HL-60/S4 treated with phorbol 12-myristate 13-acetate at 8.2 ng/mL for 4 days and 3 days (cell line): Measurements from ENCODE around the gene RHEB.
"Not testable (repeated sequence)": the region's sequence is repeated elsewhere in the genome, so short reads cannot be mapped to it uniquely, and the experiment has no call there.

Experiments used
- in situ Hi-C: fragments of 300-500 bp; cut with MboI; formaldehyde crosslinking; loops from 2 replicates; pipeline ENCODE4 v1.15.0; 2022; ENCODE audit warnings: low sequenced_read_pairs

The RHEB gene

DNA sequence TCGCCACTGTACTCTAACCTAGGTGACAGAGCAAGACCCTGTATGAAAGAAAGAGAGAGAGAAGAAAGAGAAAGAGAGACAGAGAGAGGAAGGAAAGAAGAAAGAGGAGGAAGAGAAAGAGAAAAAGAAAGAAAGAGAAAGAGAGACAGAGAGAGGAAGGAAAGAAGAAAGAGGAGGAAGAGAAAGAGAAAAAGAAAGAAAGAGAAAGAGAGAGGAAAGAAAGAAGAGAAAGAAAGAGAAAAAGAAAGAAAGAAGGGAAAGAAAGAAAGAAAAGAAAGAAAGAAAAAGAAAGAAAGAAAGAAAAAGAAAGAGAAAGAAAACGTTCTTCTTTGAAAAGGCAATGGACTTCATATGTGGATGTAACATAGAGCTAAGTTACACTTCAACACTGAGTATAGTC, 16.5 kb upstream of the RHEB start:
- in situ Hi-C loops = not testable (repeated sequence)

DNA sequence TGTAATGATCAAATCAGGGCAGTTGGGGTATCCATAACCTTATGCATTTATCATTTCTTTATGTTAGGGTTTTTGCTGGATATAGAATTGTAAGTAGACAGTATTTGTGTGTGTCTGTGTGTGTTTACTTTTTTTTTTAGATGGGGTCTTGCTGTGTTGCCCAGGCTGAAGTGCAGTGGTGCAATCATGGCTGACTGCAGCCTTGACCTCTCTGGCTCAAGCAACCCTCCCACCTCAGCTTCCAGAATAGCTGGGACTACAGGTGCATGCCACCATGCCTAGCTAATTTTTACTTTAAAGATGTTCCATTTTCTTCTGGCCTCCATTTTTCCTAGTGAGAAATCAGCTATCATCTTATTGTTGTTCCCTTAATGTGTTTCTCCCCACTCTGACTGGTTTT, 10.1 kb upstream of the RHEB start:
- in situ Hi-C loops = no loop called here

DNA sequence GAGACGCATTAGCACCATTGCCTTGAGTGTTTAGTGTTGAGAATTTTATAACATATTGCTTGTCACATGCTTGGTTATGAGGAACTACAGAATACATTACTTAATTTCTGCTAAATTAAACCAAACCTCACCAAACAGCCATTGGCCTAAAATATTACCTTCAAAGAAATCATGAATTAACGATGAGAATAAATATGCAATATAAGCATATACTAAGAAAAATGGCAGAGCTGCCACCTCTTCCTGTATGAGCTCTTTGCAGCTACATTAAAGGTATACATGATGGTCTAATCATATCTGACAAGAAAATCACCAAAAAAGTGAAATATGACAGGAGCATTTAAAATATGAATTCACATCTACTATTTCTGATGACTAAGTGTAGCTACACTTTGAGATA, 5.2 kb upstream of the RHEB start:
- in situ Hi-C loops = no loop called here

GRCh38 chr7:151524331-151524730, 4.6 kb upstream of the RHEB start:
- in situ Hi-C loops = no loop called here

DNA sequence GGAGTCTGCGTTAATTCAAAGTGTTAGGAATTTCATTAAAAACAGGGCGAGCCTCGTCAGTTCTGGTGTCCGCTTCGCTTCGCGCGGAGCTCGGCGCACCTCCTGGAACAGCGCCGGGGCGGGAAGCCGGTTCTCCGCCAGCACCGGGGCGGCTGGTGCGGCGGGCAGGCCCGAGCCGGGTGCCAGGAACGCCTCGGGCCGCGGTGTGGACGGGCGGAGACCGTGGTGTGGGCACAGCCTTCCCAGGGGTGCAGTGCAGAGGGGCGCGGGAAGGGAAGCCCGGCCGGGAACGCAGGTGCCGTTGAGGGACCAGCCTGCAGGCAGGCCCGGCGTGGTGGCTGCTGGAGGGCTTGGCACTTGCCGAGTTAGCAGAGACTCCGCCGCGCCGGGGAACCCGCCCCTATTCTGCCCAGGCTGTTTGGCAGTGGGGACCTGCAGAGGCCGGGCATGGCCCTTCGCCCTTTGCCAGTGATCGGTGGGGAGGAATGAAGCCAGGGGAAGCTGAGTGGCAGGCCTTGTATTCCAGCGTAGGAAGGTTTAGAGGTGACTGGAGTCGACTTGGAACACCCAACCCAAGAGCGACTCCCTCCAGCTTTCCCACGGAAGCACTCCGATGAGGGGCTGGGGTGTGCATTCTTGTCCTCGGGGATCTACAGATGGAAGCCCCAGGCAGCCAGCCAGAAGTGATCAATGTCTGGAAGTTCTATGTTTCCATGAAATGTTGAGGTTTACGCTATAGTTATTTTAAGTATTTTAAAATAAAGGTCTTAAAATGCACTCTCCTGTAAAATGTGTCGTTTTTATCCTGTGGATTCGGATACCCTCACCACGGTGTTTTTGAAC, 945 bp upstream of the RHEB start:
- in situ Hi-C loops = no loop called here

GRCh38 chr7:151518947-151519764, 539 bp downstream of the RHEB start:
- in situ Hi-C loops = not testable (repeated sequence)

DNA sequence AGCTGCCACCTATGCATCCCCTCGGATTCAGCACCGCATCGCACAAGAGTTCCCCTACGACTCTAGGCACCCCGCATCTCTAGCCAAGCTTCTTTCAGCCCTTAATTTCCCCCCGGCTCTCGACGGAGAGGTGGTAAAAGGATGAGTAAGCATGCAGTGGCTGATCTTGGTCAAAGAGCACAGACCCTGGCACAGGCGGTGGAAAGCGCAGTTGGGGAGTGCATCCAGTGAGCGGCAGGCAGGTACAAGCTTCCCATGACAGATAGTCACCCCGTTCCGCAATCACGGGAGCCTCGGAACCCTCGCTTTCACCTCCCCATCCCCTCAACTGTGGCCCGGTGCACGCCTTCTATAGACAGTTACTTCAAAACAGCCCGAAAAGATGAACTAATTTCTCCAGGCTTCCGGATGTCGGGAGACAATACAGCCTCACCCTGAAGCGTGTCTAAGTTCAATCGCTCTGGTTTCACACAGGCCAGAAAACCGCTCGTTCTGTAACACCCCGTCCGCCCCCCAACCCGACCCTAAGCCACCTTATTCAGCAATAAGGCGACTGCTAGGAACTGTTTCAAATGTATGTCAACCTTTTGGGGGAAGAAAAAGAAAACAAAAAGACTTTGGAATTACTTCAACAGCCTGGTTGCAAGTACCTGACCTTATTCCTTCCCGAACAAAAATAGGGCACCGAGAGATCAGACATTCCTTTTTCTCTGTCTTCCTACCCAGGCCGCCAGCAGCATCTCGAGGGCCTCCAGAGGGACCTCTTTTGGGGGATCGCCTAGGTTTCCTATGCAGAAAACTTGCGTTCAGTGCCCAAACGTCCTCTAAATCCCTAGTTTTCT, 1.4 kb downstream of the RHEB start:
- in situ Hi-C loops = no loop called here

GRCh38 chr7:151517601-151518104, 2.0 kb downstream of the RHEB start:
- in situ Hi-C loops = no loop called here

DNA sequence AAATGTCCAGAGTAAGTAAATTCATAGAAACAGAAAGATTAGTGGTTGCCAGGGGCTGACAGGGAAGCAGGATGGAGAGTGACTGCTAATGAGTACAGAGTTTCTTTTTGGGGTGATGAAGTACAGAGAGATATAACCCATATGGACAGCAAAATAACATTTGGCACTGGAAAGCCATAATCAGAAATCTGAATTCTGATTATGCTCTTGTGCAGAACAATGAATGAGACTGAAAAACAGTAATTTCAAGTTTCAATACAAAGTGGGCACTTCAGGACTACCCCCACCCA, 4.5 kb downstream of the RHEB start:
- in situ Hi-C loops = no loop called here

DNA sequence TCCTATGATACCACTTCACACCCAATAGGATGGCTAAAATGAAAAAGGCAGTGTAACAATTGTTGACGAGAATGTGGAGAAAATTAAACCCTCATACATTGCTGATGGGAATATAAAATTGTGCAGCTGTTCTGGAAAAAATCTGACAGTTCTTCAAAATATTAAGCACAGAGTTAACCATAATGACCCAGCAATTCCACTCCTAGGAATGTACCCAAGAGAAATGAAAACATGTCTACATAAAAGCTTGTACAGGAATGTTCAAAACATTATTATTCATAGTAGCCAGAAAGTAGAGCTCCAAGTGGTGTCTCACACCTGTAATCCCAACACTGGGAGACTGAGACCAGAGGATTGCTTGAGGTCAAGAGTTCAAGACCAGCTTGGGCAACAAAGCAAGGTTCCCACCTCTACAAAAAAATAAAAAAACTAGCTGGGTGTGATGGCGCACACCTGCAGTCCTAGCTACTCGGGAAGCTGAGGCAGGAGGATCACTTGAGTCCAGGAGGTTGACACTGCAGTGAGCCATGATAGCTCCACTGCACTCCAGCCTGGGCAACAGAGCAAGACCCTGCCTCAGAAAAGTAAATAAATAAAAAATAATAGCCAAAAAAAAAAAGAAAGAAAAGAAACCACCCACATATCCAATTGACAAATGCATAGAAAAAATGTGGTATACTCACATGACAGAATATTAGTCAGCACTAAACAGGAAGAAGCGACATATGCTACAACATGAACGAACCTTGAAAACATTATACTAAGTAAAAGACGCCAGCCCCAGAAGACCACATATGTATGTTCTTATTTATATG, 5.0 kb downstream of the RHEB start:
- in situ Hi-C loops = no loop called here

DNA sequence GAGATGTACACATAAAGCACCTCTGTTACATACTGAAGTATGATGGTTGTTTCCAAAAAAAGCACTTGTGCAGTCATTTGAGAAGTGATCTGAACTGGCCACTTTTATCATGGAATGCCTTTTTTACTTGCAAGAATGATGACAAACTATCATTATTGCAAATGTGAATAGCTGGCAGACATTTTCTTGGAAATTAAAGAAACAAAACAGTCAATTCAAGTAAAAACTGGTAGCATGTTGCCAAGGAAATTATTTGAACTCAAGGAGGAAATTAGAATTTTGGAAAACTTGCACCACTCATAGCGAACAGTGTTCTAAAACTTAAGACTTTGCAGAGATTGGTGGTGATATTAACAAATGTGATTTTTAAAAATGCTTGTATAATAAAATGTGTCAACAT, 6.6 kb downstream of the RHEB start:
- in situ Hi-C loops = no loop called here

DNA sequence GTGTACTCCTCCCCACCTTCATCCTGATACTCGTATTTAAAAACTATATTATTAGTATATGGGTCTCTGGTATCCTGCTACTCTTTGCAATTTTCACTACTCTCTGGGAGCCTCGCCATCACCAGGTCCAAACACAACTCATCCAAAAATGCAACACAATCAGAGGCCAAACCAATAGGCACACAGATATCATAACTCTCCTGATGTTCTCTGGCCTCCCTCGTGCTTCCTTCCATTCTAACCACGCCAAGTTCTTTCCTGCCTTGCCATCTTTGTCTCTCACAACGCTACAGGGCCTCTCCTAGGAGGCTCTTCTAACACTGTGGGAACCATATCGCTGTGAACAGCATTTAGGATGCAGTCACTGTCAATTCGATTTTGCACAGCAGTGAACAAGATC, 7.3 kb downstream of the RHEB start:
- in situ Hi-C loops = no loop called here

DNA sequence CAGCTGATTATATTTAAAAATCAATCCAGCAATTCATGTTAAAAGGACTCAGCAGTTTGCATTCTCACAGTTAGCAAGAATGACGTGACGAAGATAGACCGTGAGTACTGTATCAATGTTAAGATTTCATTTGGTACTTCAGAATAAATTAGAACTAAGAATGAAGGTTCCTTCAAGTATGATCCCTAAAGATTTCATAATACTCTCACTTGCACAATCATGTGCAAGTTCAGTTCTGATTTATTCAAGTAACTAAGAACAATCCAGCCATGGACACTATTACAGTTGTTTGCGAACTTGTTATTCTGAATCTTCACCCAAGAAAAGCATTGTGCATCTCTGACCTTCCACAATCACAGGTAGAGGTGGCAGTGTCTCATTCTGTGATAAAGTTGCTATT, 7.7 kb downstream of the RHEB start:
- in situ Hi-C loops = no loop called here

DNA sequence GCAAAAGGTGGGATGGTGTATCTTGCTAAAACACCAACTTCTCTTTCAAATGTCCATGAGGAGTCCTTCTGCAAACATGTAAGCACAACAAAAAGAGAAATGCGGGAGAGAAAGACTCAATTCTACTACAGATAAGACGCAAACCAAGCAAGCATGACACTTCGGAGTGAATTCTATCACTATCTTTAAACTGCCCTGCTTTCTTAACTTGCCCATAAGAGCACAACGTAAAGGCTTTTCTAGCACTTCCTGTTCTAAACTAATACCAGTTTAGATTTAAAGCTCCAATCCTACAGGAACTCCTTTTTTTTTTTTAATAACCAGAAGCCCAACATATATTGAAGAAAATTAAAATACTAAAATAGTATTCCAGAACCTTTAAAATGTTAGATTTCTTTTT, 8.4 kb downstream of the RHEB start:
- in situ Hi-C loops = no loop called here

GRCh38 chr7:151509670-151510333, 9.9 kb downstream of the RHEB start:
- in situ Hi-C loops = no loop called here

GRCh38 chr7:151508991-151509390, 10.7 kb downstream of the RHEB start:
- in situ Hi-C loops = no loop called here

DNA sequence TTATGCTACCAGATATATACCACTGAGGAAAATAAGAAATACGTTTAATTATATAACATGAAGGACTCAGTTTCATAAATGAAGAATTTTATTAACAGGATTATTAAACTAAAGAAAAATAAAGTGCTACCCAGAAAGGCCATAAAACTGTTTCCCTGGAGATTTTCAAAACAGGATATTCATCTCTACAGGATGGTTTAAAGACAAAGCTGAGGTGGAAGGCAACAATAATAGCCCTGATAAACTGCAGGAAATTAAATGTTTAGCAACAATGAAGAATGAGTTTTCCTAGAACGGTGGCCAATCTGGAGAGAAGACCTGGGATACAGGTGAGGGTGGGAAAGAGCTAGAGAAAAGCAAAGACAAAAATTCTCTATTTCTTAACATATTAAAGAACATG, 11.9 kb downstream of the RHEB start:
- in situ Hi-C loops = no loop called here

GRCh38 chr7:151506901-151507382, 12.8 kb downstream of the RHEB start:
- in situ Hi-C loops = no loop called here

- in situ Hi-C loops = no loop called here
These were observed 13.7 kb downstream of the RHEB start for GRCh38 chr7:151505836-151506468.
